ENCODE measurements around the gene DDX28. TPM values are rescaled to one million over a fixed set of nuclear protein-coding genes. Genes with fewer than 3 reads are reported as not detected.

The DDX28 gene
- total RNA-seq, 1 experiment from 2014 or later, result 13.4 TPM

GRCh38 chr16:68049449-68049848, 26.4 kb upstream of the DDX28 start:
- no TSS peak for BruUV-seq (replicated peaks)
- no peaks in the 10 kb centered on the region for H3F3A ChIP-seq (ENCODE audit: low read length, unreplicated experiment)
- no peaks in the 10 kb centered on the region for H3K79me2 ChIP-seq (ENCODE audit: low read length)
- no peaks in the 10 kb centered on the region for H3K9me2 ChIP-seq (replicated peaks; ENCODE audit: low read length)
- no peak overlapping the region for H3K9ac ChIP-seq (ENCODE audit: low read length)
- ChIA-PET POLR2A (ENCODE audit: unreplicated experiment) (no interaction called here), CTCF (no interaction called here)
- no peak for TF ChIP-seq CTCF (conservative IDR thresholded peaks at IDR 0.05; ENCODE audit: low read depth, low read length)
- TF ChIP-seq EZH2 (IDR thresholded peaks at IDR 0.05; ENCODE audit: low read length, unreplicated experiment), result no peak
- no peak overlapping the region for H3K4me3 ChIP-seq (ENCODE audit: low read length)
- H4K20me1 ChIP-seq (ENCODE audit: low read length), result no peaks in the 10 kb centered on the region
- intact Hi-C loops (cut with micrococcal nuclease), result no loop called here
- no peak overlapping the region for H3K27ac ChIP-seq (ENCODE audit: low read length)
- H3K9me3 ChIP-seq (ENCODE audit: low read length), result no peaks in the 10 kb centered on the region
- H3K4me1 ChIP-seq (ENCODE audit: insufficient read depth, low read length), result no peaks in the 10 kb centered on the region
- DNase-seq (no peak), ATAC-seq (no peak)
- no peaks in the 10 kb centered on the region for H3K27me3 ChIP-seq (ENCODE audit: low read length)
- 0 out of 2 replicates have a peak, but pooled peaks cover 2% of the 10 kb centered on the region for H3K36me3 ChIP-seq (ENCODE audit: low read depth, low read length)
- H2AFZ ChIP-seq (ENCODE audit: low read length), result no peak overlapping the region
- no peak overlapping the region for H3K4me2 ChIP-seq (ENCODE audit: low read length)

- Histone ChIP-seq H4K20me1 (ENCODE audit: low read length) (no peaks in the 10 kb centered on the region), H3K4me1 (ENCODE audit: insufficient read depth, low read length) (no peaks in the 10 kb centered on the region), H3K4me2 (ENCODE audit: low read length) (no peak overlapping the region), H3K9ac (ENCODE audit: low read length) (no peak overlapping the region), H3K9me2 (replicated peaks; ENCODE audit: low read length) (no peaks in the 10 kb centered on the region), H3K4me3 (ENCODE audit: low read length) (no peak overlapping the region), H3F3A (ENCODE audit: low read length, unreplicated experiment) (no peaks in the 10 kb centered on the region), H3K27me3 (ENCODE audit: low read length) (no peaks in the 10 kb centered on the region), H3K27ac (ENCODE audit: low read length) (no peak overlapping the region), H3K9me3 (ENCODE audit: low read length) (no peaks in the 10 kb centered on the region), H3K79me2 (ENCODE audit: low read length) (no peaks in the 10 kb centered on the region), H2AFZ (ENCODE audit: low read length) (no peak overlapping the region), H3K36me3 (ENCODE audit: low read depth, low read length) (0 out of 2 replicates have a peak, but pooled peaks cover 2% of the 10 kb centered on the region)
- intact Hi-C loops (cut with micrococcal nuclease), result no loop called here
- ChIA-PET CTCF (no interaction called here), POLR2A (ENCODE audit: unreplicated experiment) (interaction anchor here (0.9 kb wide), 1 partner anchor 16 kb away, joined by 7 read pairs; no protein-coding TSS in a partner anchor)
- no peak for DNase-seq
- no peak; the same call in 1 of the 2 replicates for ATAC-seq
- no TSS peak for BruUV-seq (replicated peaks)
- no peak for TF ChIP-seq EZH2 (IDR thresholded peaks at IDR 0.05; ENCODE audit: low read length, unreplicated experiment)
- no peak for TF ChIP-seq CTCF (conservative IDR thresholded peaks at IDR 0.05; ENCODE audit: low read depth, low read length)
These were observed 25.0 kb upstream of the DDX28 start for GRCh38 chr16:68047987-68048386.

GRCh38 chr16:68046106-68046505, 23.1 kb upstream of the DDX28 start:
- H2AFZ ChIP-seq (ENCODE audit: low read length), result no peak overlapping the region
- H3K9me3 ChIP-seq (ENCODE audit: low read length), result no peaks in the 10 kb centered on the region
- no peaks in the 10 kb centered on the region for H3K9me2 ChIP-seq (replicated peaks; ENCODE audit: low read length)
- H3K27ac ChIP-seq (ENCODE audit: low read length), result no peak overlapping the region
- no peaks in the 10 kb centered on the region for H3F3A ChIP-seq (ENCODE audit: low read length, unreplicated experiment)
- H3K79me2 ChIP-seq (ENCODE audit: low read length), result no peaks in the 10 kb centered on the region
- H3K4me1 ChIP-seq (ENCODE audit: insufficient read depth, low read length), result no peaks in the 10 kb centered on the region
- no peak overlapping the region for H3K4me3 ChIP-seq (ENCODE audit: low read length)
- H3K27me3 ChIP-seq (ENCODE audit: low read length), result no peaks in the 10 kb centered on the region
- intact Hi-C loops (cut with micrococcal nuclease), result no loop called here
- no peaks in the 10 kb centered on the region for H4K20me1 ChIP-seq (ENCODE audit: low read length)
- POLR2A ChIA-PET (ENCODE audit: unreplicated experiment), result no interaction called here
- H3K36me3 ChIP-seq (ENCODE audit: low read depth, low read length), result 0 out of 2 replicates have a peak, but pooled peaks cover 2% of the 10 kb centered on the region
- no peak overlapping the region for H3K9ac ChIP-seq (ENCODE audit: low read length)
- H3K4me2 ChIP-seq (ENCODE audit: low read length), result no peak overlapping the region
- BruUV-seq (replicated peaks), result no TSS peak
- no peak for DNase-seq
- no peak for TF ChIP-seq EZH2 (IDR thresholded peaks at IDR 0.05; ENCODE audit: low read length, unreplicated experiment)
- no peak for TF ChIP-seq EZH2phosphoT487 (IDR thresholded peaks at IDR 0.05; ENCODE audit: borderline replicate concordance, low read length)
- TF ChIP-seq CTCF (conservative IDR thresholded peaks at IDR 0.05; ENCODE audit: low read depth, low read length), result no peak
- CTCF ChIA-PET, result no interaction called here
- ATAC-seq, result no peak
